Lower leg skin (tissue), 3 donors: ENCODE measurements around the gene HIF3A.

ENCODE experiments used
- CTCF ChIP-seq, 3 donors: fragments of 450-650 bp; IDR thresholded peaks; one replicate each; pipeline ENCODE4 v1.5.1; 2016; ENCODE audit warnings: antibody characterized with exemption in 3 of 3, mild to moderate bottlenecking in 3 of 3, moderate library complexity in 2 of 3
- POLR2A ChIP-seq, 2 donors: fragments of 450-650 bp; IDR thresholded peaks; one replicate each; pipeline ENCODE4 v1.6.1; 2016 to 2017; ENCODE audit warnings: antibody characterized with exemption in 2 of 2, mild to moderate bottlenecking in 1 of 2, moderate library complexity in 1 of 2

- TF ChIP-seq CTCF (IDR thresholded peaks at IDR 0.05), result no peak
- no peak for TF ChIP-seq POLR2A (IDR thresholded peaks at IDR 0.05)
These were observed 2.9 kb downstream of the HIF3A start for GRCh38 chr19:46299695-46300094.
